Body of pancreas (tissue), 4 donors: ENCODE results near the gene HOXD13. TPM values are rescaled to one million over a fixed set of nuclear protein-coding genes. Genes with fewer than 3 reads are reported as not detected.

Source experiments
- ATAC-seq: fragments of 150-250 bp; one replicate; pipeline ENCODE4 v1.9.1; 2016
- DNase-seq, 4 donors: peaks; one replicate each; pipeline ENCODE4 v3.0.0-alpha.2; 2019
- H3K27ac ChIP-seq, 4 donors: fragments of 200-600 bp; sonication (generic); 1 replicate in 3 of 4; 2 replicates in 1 of 4; pipeline versions ENCODE4 v1.5.1 to v1.6.1; 2016 to 2019; ENCODE audit warnings: mild to moderate bottlenecking in 1 of 4, mixed read lengths in 1 of 4, moderate library complexity in 1 of 4
- H3K27me3 ChIP-seq, 2 donors: fragments of 200-600 bp; sonication (generic); one replicate each; pipeline ENCODE4 v1.6.0; 2016; ENCODE audit warnings: mild to moderate bottlenecking in 1 of 2
- H3K36me3 ChIP-seq, 2 donors: fragments of 200-600 bp; sonication (generic); replicated peaks in 1 of 2; 2 replicates each; pipeline ENCODE4 v1.5.1; 2016; ENCODE audit warnings: low read depth in 2 of 2; ENCODE audit not compliant: insufficient read depth in 1 of 2
- H3K4me1 ChIP-seq: fragments of 200-600 bp; sonication (generic); one replicate; pipeline ENCODE4 v1.6.0; 2016
- H3K4me3 ChIP-seq, 2 donors: fragments of 200-600 bp; sonication (generic); 1 replicate in 1 of 2; 2 replicates in 1 of 2; pipeline ENCODE4 v1.5.1; 2016 to 2019
- H3K9me3 ChIP-seq, 3 donors: fragments of 200-600 bp; sonication (generic); 1 replicate in 2 of 3; 2 replicates in 1 of 3; pipeline ENCODE4 v1.5.1; 2016
- POLR2A ChIP-seq, 3 donors: fragments of 450-650 bp; IDR thresholded peaks; one replicate each; pipeline ENCODE4 v1.6.1; 2016; ENCODE audit warnings: antibody characterized with exemption in 3 of 3, mild to moderate bottlenecking in 2 of 3
- WGBS, 2 donors: methylation state at CpG; one replicate each; pipeline ENCODE4 v1.1.5; 2017; 5-methylcytosine and 5-hydroxymethylcytosine counted together
- intact Hi-C: fragments of 100-400 bp; cut with DNase I; formaldehyde crosslinking; loops from one replicate; pipeline ENCODE4 v1.15.1; 2023
- total RNA-seq, 2 donors: library from RNA; depleted of rRNA; stranded (reverse); fragments of >200 nt; gene quantifications; one replicate each; pipeline ENCODE4 v1.1.0, GENCODE V29; 2016
- TF ChIP-seq, protein P1 (sequence below), 7 experiments: fragments of 450-650 bp in 4 of 7; fragments of 200-600 bp in 3 of 7; sonication (generic) in 3 of 7; IDR thresholded peaks; one replicate each; pipeline ENCODE4 v1.5.1; 2016 to 2019; ENCODE audit warnings: antibody characterized with exemption in 7 of 7

HOXD13 gene
- total RNA-seq, 2 donors from 2014 or later, result not detected

DNA sequence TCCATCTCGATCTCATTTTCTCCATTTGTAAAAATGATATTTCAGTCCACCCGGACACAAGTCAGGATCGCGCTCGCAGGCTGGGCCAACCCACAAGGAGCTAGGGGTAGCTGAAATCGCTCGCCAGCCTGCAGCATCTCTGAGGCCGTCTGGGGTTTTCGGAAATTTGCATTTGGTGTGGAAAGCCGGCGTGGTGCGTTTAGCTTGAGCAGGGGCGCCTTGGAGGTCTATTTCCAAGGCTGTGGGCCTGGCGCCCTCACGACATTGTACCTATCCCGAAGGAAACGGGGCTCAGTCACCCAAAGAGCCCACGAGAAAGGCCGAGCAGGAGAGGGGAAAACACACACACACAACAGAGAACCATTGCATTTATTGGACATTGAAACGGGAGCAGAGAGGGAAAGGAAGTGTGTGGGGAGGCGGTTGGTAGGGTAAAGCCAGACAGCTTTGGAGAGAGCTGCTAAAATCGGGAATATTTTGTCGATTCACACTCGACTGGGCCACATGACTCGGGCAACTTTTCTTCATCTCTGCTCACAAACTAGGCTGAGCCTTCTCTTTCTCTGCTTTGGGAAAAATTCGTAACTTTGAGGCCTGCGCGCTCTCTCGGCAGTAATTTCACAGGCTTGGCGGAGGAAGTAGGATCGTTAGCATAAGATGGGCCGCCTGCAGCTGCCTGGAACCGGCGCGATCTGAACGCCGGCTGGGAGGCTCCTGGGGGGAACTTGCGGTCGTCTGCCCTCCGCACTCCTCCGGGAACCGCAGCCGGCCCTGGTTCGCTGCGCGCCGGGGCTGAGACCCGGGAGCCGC lies 35.9 kb downstream of the HOXD13 start:
- Histone ChIP-seq H3K36me3 (no peaks in the 10 kb centered on the region), H3K9me3 (no peaks in the 10 kb centered on the region), H3K4me3 (no peak overlapping the region), H3K4me1 (peaks cover 10% of the 10 kb centered on the region), H3K27ac (no peak overlapping the region), H3K27me3 (peaks cover 0 to 62% of the 10 kb centered on the region in 2 donors)
- WGBS, 2 donors, result 8 to 12% methylated on average over 45 to 49 of the region's 49 CpGs
- intact Hi-C loops, result loop anchor here (5.0 to 10.0 kb wide), 2 partner anchors 514 to 686 kb away; no protein-coding TSS in a partner anchor
- TF ChIP-seq POLR2A (IDR thresholded peaks at IDR 0.05), result no peak
- TF ChIP-seq, protein P1, sequence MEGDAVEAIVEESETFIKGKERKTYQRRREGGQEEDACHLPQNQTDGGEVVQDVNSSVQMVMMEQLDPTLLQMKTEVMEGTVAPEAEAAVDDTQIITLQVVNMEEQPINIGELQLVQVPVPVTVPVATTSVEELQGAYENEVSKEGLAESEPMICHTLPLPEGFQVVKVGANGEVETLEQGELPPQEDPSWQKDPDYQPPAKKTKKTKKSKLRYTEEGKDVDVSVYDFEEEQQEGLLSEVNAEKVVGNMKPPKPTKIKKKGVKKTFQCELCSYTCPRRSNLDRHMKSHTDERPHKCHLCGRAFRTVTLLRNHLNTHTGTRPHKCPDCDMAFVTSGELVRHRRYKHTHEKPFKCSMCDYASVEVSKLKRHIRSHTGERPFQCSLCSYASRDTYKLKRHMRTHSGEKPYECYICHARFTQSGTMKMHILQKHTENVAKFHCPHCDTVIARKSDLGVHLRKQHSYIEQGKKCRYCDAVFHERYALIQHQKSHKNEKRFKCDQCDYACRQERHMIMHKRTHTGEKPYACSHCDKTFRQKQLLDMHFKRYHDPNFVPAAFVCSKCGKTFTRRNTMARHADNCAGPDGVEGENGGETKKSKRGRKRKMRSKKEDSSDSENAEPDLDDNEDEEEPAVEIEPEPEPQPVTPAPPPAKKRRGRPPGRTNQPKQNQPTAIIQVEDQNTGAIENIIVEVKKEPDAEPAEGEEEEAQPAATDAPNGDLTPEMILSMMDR (IDR thresholded peaks at IDR 0.05), result no peak
- ATAC-seq (no peak), DNase-seq (no peak)

DNA sequence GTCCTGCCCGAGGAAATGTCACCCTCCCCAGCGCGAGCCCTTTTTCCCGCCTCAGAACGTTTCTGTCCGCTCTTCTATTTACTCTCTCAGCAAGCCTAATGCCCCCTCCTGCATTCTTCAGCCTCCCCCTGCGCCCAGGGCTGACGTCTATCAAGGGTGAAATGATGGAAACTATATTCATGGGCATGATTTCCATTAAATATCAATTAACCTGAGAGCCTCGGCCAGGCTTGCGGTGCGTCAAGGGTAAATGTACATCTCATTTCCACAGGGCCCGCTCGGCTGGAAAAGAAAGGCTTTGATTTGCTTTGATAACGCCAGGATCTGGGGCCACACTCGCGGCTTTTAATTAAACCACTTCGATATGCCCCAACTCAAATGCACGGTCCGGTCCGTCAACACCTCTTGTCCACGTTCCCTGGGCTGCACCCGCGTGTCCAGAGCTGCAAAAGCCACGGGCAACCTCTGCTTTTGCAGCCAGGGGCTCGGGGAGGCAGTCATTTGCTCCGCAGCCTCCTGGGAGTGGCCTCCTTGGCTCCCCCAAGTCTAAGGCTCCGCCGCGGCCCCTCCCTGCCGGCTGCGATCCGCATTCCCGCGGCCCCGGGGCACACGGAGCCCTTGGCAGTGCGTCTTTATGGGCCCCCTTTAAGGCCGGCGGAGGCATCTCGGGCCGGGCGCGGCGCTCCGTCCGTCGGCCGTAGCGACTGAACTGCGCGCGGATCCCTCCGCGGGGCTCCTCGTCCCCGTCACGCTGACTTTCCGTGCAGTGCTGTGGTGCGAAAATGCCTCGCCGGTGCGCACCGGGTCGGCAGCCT lies 36.7 kb downstream of the HOXD13 start, which contains the start of gene HOXD8:
Gene HOXD8 (plus strand): TSS at position 724 of the 815 bp plus-strand sequence. CDS start 662 bp downstream, outside the sequence.
- Histone ChIP-seq H3K4me3 (no peak within 1 kb of the TSS), H3K36me3 (no peaks in the 10 kb centered on the region), H3K27me3 (peaks cover 0 to 69% of the 10 kb centered on the region in 2 donors), H3K9me3 (no peaks in the 10 kb centered on the region), H3K4me1 (peaks cover 10% of the 10 kb centered on the region), H3K27ac (peak within 1 kb of the TSS in 1 of 4 donors; percentile 55)
- intact Hi-C loops, result loop anchor here (5.0 to 10.0 kb wide), 2 partner anchors 513 to 686 kb away; no protein-coding TSS in a partner anchor
- DNase-seq (no peak), ATAC-seq (peak; percentile 44)
- no peak for TF ChIP-seq POLR2A (IDR thresholded peaks at IDR 0.05)
- TF ChIP-seq, protein P1 (IDR thresholded peaks at IDR 0.05), result no peak
- WGBS, 2 donors, result 3 to 17% methylated on average over 21 to 62 of the region's 64 CpGs

DNA sequence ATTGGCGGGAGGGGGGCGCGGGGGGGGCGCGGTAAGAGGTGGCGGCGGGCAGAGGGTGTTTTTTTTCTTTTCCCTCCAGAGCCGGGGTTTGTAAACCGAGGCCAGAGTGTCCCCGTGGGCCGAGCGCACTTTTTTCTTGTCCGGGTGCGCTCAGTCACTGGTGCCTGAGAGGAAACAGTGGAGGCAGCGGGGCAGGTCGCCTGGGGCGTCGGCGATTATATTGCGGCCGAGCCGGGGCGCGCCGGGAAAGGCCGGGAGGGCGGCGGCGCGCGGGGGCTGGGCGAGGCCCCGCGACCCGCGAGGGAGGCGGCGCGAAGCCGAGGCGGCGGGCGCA lies 37.3 kb downstream of the HOXD13 start:
- Histone ChIP-seq H3K27ac (peak overlapping the region in 1 of 4 donors; percentile 55), H3K36me3 (no peaks in the 10 kb centered on the region), H3K4me3 (no peak overlapping the region), H3K9me3 (no peaks in the 10 kb centered on the region), H3K27me3 (peaks cover 0 to 73% of the 10 kb centered on the region in 2 donors), H3K4me1 (peaks cover 10% of the 10 kb centered on the region)
- WGBS, 2 donors, result 3 to 13% methylated on average over 3 to 39 of the region's 43 CpGs
- DNase-seq (no peak), ATAC-seq (peak; percentile 47)
- intact Hi-C loops, result loop anchor here (5.0 to 10.0 kb wide), 2 partner anchors 513 to 685 kb away; no protein-coding TSS in a partner anchor
- no peak for TF ChIP-seq POLR2A (IDR thresholded peaks at IDR 0.05)
- TF ChIP-seq, protein P1 (IDR thresholded peaks at IDR 0.05), result no peak

DNA sequence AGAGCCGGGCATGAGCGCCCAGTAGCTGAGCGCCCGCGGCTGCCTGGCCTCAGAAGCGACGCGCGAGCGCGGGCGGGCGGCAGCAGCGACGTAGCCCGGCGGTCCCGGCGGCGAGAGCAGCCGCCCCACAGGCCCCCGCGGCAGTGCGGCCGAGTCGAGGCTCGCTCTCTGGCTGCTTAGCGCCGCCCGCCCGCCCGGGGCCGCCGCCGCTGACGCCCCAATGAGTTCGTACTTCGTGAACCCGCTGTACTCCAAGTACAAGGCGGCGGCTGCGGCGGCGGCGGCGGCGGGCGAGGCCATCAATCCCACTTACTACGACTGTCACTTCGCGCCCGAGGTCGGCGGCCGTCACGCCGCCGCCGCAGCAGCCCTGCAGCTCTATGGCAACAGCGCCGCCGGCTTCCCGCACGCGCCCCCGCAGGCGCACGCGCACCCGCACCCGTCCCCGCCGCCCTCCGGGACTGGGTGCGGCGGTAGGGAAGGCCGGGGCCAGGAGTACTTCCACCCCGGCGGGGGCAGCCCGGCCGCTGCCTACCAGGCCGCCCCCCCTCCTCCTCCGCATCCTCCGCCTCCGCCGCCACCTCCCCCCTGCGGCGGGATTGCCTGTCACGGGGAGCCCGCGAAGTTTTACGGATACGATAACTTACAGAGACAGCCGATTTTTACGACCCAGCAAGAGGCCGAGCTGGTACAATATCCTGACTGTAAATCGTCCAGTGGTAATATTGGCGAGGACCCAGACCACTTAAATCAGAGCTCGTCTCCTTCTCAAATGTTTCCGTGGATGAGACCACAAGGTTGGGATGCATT lies 37.8 kb downstream of the HOXD13 start:
- Histone ChIP-seq H3K27me3 (peaks cover 0 to 77% of the 10 kb centered on the region in 2 donors), H3K36me3 (no peaks in the 10 kb centered on the region), H3K27ac (peak overlapping the region in 1 of 4 donors; percentile 55), H3K4me1 (peaks cover 10% of the 10 kb centered on the region), H3K4me3 (no peak overlapping the region), H3K9me3 (no peaks in the 10 kb centered on the region)
- TF ChIP-seq, protein P1 (IDR thresholded peaks at IDR 0.05), result no peak
- no peak for TF ChIP-seq POLR2A (IDR thresholded peaks at IDR 0.05)
- ATAC-seq (peak; percentile 33), DNase-seq (no peak)
- WGBS, 2 donors, result 3 to 6% methylated on average over 29 to 95 of the region's 100 CpGs
- intact Hi-C loops, result no loop called here
